GM19324 (cell line): Measurements from ENCODE around the gene SLC24A3.

Source experiments
- ATAC-seq: cut with Tn5 transposase; IDR thresholded peaks from one replicate; pipeline ENCODE4 v1.9.1; 2021; ENCODE audit warnings: mild to moderate bottlenecking, moderate library complexity; ENCODE audit not compliant: unreplicated experiment, low FRiP score

Gene SLC24A3

DNA sequence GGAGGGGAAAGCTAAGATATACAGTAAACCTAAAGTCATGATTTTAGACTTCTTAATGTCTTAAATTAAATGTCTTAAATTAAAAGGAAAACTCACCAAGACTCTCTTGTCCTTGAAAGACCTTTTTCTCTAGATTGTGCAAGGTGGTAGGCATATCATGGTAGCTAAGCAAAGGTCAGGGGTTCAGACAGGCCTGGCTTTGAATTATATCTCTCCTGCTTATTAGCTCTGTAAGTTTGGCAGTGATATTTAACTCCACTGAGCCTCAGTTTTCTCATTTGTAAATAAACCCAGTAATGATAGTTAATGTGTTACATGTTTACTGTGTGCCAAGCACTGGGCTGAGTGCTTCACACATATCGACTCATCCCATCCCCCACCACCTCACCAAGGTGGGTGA, 203.3 kb downstream of the SLC24A3 start:
- ATAC-seq: no peak

DNA sequence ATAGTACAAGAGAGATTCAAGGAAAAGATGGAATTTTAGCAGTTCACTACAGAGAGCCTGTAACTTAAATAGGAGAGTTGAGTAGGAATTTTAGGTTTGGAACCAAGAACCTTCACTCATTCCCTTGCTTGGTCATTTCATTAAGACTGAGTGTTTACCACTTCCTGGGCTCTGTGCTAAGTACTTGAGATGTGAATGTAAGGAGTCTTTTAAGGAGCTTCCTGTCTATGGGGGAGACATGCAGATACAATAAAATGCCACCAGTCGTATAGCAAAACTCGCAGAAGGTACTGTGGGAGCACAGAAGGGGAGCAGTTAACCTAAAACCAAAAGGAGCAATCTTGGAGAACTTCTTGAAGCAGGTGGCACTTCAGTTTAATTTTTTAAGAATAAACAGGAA, 204.2 kb downstream of the SLC24A3 start:
- no peak for ATAC-seq

DNA sequence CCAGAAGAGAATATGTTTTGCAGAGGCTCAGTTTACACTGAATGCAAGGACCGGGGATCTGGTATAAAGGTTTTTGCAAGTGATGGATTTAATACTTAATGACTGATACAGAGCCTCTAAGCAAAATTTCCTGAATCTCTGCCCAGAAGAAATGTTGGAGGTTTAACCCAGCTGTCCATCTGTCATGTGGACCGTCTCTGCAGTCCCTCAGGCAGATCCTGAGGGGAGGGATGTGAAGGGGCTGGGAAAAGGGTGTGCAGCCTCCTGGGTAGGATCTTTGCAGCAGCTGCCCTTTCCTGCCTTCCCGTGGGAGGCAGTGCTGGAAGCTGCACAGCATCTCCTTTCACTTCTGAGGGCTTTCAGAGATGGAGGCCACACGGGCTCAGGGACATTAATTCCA, 207.0 kb downstream of the SLC24A3 start:
- no peak for ATAC-seq

GRCh38 chr20:19423097-19423899, 210.9 kb downstream of the SLC24A3 start:
- ATAC-seq: no peak

GRCh38 chr20:19423900-19424620, 211.6 kb downstream of the SLC24A3 start:
- ATAC-seq: no peak

DNA sequence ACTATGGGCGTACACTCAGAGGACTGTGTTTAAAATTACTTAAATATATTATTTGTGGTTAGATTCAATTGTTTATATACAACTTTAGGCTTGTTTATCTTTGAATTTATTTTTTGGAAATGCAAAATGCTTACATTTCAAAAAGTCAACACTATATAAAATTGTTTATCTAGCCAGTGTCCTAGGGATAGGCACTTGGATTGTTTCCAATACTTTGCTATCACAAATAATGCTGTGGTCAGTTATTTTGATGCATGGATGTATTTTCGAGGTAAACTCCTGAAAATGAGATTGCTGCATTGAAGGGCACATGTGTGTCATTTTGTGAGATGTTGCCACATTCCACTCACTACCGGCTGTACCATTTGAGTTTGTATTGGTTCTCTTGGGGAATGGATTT, 213.9 kb downstream of the SLC24A3 start:
- ATAC-seq: no peak

- no peak for ATAC-seq
These were observed 215.0 kb downstream of the SLC24A3 start for GRCh38 chr20:19427480-19427879.

- ATAC-seq: no peak
These were observed 215.5 kb downstream of the SLC24A3 start for GRCh38 chr20:19427913-19428312.

- no peak for ATAC-seq
These were observed 215.9 kb downstream of the SLC24A3 start for GRCh38 chr20:19428324-19428723.

DNA sequence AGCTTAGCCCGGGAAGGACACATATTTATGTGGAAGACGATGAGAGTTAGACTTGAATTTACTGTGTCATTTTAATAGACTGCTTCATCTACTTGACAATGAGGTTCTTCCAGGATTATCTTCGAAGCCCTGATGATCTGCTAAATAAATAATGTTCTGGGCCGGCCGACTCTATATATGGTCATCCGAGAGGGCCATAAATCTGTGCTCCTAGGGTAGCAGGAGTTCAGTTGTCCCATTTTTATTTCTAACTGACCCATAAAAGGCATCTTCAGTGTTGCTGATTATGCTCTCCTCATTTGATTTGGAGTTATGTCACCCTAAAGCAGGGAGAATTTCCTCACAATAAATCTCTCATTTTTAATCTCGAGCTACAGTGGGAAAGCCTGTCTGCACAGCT, 217.1 kb downstream of the SLC24A3 start:
- no peak for ATAC-seq

- ATAC-seq: no peak
These were observed 218.3 kb downstream of the SLC24A3 start for GRCh38 chr20:19430641-19431315.

DNA sequence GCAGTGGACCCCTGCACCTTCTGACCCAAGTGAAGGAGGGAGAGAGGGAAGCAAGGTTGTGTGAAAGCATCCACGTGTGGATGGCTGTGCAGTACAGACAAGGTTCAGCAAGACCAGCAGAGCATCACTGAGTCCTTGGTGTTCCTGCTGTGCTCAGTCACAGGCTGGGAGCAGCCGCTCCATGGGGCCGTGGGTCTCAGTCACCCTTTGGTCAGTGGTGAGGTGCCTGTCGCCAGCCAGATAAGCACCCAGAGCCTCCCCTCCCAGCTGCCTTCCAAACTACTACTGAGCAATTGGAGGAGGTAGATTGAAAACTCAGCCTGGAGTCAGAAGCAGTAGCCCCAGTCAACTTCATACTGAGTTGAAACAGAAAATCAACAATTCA, 218.9 kb downstream of the SLC24A3 start:
- no peak for ATAC-seq

DNA sequence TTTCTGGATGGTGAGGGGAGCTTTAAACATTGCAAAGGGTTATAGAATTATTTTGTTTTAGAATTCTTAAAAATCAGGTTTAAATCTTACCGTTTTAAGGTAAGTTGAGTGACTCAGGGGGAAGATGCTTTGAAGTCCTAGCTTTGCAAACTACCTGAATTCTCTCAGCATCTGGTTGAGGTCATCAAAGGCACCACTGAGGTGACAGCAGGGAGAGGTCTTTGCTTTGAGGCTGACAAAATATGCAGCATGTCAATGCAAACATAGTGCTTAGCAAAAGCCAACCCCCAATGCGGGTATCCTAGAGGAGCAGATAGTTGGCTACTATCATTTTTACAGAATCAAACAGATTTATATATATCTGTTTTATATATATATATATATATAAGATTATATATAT, 219.5 kb downstream of the SLC24A3 start:
- no peak for ATAC-seq

GRCh38 chr20:19433371-19434350, 221.2 kb downstream of the SLC24A3 start:
- no peak for ATAC-seq

DNA sequence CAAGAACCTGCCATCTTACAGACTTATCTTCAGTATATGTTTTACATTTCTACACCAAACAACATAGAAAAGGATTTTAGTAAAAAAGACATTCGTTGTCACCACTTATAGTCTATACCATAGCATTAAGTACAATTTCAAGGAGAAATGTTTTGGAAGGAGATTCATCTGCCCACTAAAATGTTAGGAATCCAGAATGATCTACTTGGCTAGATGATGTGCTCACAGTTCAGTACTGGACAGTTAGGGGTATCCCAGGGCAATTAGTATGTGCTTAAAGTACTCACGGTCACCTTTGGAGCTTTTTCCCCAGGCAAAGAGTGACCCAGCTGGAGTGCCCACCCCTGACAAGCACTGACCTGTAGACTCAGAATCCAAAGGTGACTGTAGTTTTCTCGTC, 222.9 kb downstream of the SLC24A3 start:
- no peak for ATAC-seq

DNA sequence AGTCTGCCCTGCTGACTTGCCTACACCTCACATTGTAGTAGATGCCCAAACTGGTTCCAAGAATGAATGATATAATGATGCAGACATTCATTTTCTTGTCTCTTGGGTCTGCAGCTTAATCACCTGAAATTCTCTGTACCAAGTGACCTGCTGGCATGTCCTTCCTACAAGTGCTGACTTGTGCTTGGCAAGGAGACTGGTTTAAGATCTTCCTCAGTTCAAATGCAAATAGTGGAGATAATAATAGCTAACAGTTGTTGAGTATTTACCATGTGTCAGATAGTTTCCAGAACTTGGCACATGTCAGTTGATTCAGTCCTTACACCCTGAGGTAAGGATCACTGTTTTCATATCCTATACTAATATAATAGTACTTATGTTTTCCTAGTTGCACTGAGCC, 223.4 kb downstream of the SLC24A3 start:
- no peak for ATAC-seq

DNA sequence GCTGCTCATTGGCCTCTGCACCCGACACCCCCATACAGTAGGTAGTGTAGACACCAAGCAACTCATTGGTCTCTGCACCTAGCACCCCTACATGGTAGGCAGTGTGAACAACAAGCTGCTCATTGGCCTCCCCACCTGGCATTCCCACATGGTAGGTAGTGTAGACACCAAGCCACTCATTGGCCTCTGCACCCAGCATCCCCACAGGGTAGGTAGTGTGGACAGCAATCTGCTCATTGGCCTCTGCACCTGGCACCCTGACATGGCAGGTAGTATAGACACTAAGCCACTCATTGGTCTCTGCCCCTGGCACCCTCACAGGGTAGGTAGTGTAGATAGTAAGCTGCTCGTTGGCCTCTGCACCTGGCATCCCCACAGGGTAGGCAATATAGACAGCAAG, 226.0 kb downstream of the SLC24A3 start:
- no peak for ATAC-seq

DNA sequence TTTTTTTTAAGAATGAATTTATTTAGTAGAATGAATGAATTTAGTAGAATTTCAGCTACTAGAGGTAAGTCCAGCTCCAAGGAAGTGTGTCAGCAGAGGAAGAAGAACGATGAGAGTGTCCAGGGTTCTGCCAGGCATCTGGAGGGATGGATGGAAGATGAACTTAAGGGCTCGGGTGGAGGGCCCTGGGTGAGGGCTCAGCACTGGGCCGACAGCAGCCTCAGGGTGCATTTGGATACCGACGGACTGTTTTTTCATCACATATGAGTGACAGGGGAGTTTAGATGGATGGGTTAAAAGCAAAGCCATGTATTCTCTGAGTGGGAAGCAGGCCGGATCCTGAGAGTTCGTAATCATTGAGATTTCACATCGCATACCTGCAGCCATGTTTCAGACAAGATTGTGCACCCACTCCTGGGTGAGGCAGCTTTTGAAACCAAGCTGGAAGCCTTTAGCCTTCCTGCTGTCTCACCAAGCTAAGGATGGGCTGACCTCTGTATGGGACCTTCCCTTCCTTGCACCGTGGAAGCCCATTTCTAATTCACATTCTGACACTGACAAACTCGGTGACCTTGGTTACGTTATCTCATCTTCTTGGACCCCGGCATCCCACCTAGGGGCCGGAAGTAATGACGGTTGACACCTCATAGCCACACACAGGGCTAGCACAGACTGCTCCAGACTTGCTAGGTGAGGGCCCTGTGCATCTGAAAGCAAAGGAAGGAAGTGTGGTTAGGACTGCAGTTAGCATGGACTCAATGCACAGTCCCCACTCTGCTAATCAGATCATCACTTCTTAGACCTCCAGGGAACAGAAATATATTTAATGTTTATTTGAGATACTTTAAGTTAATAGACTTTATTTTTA, 228.5 kb downstream of the SLC24A3 start:
- ATAC-seq: no peak

GRCh38 chr20:19446246-19446645, 233.8 kb downstream of the SLC24A3 start:
- no peak for ATAC-seq
